Stomach (tissue), 4 donors: Measurements from ENCODE around the gene HDAC11.

Experiments
- EP300 ChIP-seq: sonication (generic); formaldehyde crosslinking; IDR thresholded peaks from one replicate; pipeline ENCODE4 v1.6.1; 2017; ENCODE audit warnings: antibody characterized with exemption
- TF ChIP-seq, protein P1 (sequence below), 7 experiments: fragments of 450-650 bp in 4 of 7; fragments of 200-600 bp in 3 of 7; sonication (generic) in 3 of 7; IDR thresholded peaks; one replicate each; pipeline ENCODE4 v1.5.1; 2016 to 2019; ENCODE audit warnings: antibody characterized with exemption in 7 of 7, control low read depth in 2 of 7, mild to moderate bottlenecking in 1 of 7

DNA sequence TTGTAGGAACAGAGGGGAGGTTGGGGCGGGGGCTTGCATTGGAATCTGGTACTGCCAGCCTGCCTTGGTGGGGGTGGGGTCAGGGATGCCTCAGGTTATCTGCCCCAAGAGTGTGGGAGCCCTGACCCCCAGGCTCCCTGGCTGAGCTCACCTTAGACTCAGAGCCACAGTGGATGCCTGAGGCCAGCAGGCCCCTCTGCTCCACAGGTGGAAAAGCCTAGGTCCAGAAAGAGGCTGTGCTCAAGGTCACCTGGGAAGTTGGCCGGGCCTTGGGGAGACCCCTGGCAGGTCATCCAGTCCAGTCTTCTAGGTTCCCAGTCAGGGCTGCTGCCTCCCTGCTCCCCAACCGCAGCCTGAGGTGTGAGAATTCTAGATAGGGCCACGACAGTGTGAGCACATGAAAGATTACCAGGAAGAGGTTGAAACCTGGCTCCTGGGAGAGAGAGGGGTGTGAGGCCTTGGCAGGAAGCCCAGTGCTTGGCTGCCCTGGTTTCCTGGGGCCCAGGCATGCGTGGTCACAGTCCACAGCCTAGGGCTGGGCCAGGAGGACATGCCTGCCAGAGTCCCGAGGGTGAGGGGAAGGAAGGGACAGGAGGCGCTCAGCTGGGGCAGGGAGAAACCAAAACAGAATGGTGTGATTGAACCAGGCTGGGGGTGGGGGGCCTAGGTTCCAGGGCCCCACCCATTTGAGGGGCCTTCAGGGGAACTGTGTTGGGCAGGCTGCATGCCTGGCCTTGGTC lies 4.9 kb downstream of the HDAC11 start:
- no peak for TF ChIP-seq EP300
- TF ChIP-seq, protein P1, sequence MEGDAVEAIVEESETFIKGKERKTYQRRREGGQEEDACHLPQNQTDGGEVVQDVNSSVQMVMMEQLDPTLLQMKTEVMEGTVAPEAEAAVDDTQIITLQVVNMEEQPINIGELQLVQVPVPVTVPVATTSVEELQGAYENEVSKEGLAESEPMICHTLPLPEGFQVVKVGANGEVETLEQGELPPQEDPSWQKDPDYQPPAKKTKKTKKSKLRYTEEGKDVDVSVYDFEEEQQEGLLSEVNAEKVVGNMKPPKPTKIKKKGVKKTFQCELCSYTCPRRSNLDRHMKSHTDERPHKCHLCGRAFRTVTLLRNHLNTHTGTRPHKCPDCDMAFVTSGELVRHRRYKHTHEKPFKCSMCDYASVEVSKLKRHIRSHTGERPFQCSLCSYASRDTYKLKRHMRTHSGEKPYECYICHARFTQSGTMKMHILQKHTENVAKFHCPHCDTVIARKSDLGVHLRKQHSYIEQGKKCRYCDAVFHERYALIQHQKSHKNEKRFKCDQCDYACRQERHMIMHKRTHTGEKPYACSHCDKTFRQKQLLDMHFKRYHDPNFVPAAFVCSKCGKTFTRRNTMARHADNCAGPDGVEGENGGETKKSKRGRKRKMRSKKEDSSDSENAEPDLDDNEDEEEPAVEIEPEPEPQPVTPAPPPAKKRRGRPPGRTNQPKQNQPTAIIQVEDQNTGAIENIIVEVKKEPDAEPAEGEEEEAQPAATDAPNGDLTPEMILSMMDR (IDR thresholded peaks at IDR 0.05): no peak
